ENCODE results near the gene SPOP. TPM values are rescaled to one million over a fixed set of nuclear protein-coding genes. Genes with fewer than 3 reads are reported as not detected.
A peak's percentile ranks its signal among the peaks of the same experiment; 100 is the strongest.

Gene SPOP
- total RNA-seq, 4 donors from 2014 or later = 18.1 to 67.5 (median 36.5) TPM

- H3K27ac ChIP-seq = no peak overlapping the region
Observed at GRCh38 chr17:49556223-49556943, 121.5 kb downstream of the SPOP start.

GRCh38 chr17:49555495-49556222, 122.2 kb downstream of the SPOP start:
- no peak overlapping the region for H3K27ac ChIP-seq
- DNase-seq = no peak
- peaks cover 0 to 62% (median 0%) of the 10 kb centered on the region in 4 donors for H3K27me3 ChIP-seq
- WGBS, 2 donors = 40 to 47% methylated on average over 2 to 12 of the region's 19 CpGs
- H3K4me1 ChIP-seq = peaks cover 7 to 32% (median 18%) of the 10 kb centered on the region in 3 donors
- H3K36me3 ChIP-seq = no peaks in the 10 kb centered on the region
- intact Hi-C loops (cut with DNase I) = loop anchor here (5.0 kb wide), 1 partner anchor 118 kb away; no protein-coding TSS in a partner anchor
- H3K9me3 ChIP-seq = no peaks in the 10 kb centered on the region
- TF ChIP-seq CTCF (IDR thresholded peaks at IDR 0.05) (no peak), POLR2A (IDR thresholded peaks at IDR 0.05) (no peak)
- peak overlapping the region in 1 of 4 donors; percentile 30 for H3K4me3 ChIP-seq

More at GRCh38 chr17:49556223-49556943, 121.5 kb downstream of the SPOP start:
- Histone ChIP-seq H3K27me3 (peaks cover 0 to 62% (median 0%) of the 10 kb centered on the region in 4 donors), H3K4me1 (peaks cover 7 to 32% (median 18%) of the 10 kb centered on the region in 3 donors), H3K9me3 (no peaks in the 10 kb centered on the region), H3K4me3 (peak overlapping the region in 1 of 4 donors; percentile 30), H3K36me3 (no peaks in the 10 kb centered on the region)
- WGBS, 2 donors = 10 to 88% methylated on average over 1 to 17 of the region's 30 CpGs
- DNase-seq = no peak
- intact Hi-C loops (cut with DNase I) = loop anchor here (5.0 kb wide), 1 partner anchor 119 kb away; no protein-coding TSS in a partner anchor
- peak; percentile 86 to 98 (median 96) for TF ChIP-seq CTCF (IDR thresholded peaks at IDR 0.05)
- no peak for TF ChIP-seq POLR2A (IDR thresholded peaks at IDR 0.05)

GRCh38 chr17:49554694-49555494, 123.0 kb downstream of the SPOP start:
- Histone ChIP-seq H3K4me3 (no peak overlapping the region), H3K9me3 (no peaks in the 10 kb centered on the region), H3K27ac (no peak overlapping the region), H3K4me1 (peaks cover 7 to 32% (median 18%) of the 10 kb centered on the region in 3 donors), H3K36me3 (no peaks in the 10 kb centered on the region), H3K27me3 (peaks cover 0 to 66% (median 0%) of the 10 kb centered on the region in 4 donors)
- no peak for DNase-seq
- intact Hi-C loops (cut with DNase I) = loop anchor here (5.0 kb wide), 1 partner anchor 118 kb away; no protein-coding TSS in a partner anchor
- no peak for TF ChIP-seq CTCF (IDR thresholded peaks at IDR 0.05)
- no peak for TF ChIP-seq POLR2A (IDR thresholded peaks at IDR 0.05)
- WGBS, 2 donors = 44 to 83% methylated on average over 1 to 5 of the region's 14 CpGs

GRCh38 chr17:49553676-49554335, 124.1 kb downstream of the SPOP start:
- Histone ChIP-seq H3K27ac (no peak overlapping the region), H3K27me3 (peaks cover 0 to 67% (median 0%) of the 10 kb centered on the region in 4 donors), H3K36me3 (no peaks in the 10 kb centered on the region), H3K4me3 (no peak overlapping the region), H3K9me3 (no peaks in the 10 kb centered on the region), H3K4me1 (peaks cover 7 to 38% (median 22%) of the 10 kb centered on the region in 3 donors)
- TF ChIP-seq POLR2A (IDR thresholded peaks at IDR 0.05) (no peak), CTCF (IDR thresholded peaks at IDR 0.05) (no peak)
- no peak for DNase-seq
- WGBS, 2 donors = 77 to 91% methylated on average over 8 of the region's 8 CpGs
- intact Hi-C loops (cut with DNase I) = no loop called here
